Natural killer cell (primary cell): ENCODE results near the gene CHPF2. TPM values are rescaled to one million over a fixed set of nuclear protein-coding genes. Genes with fewer than 3 reads are reported as not detected.

Source experiments
- ATAC-seq, 3 donors: fragments of 150-1000 bp in 2 of 3; fragments of 200-7000 bp in 1 of 3; cut with Tn5 transposase; 1 replicate in 1 of 3; 2 replicates in 2 of 3; pipeline ENCODE4 v1.10.0; 2021; ENCODE audit warnings: mild to moderate bottlenecking in 2 of 3, moderate library complexity in 2 of 3
- DNase-seq, 2 donors: peaks; one replicate each; pipeline versions ENCODE4 v3.0.0 to v3.0.0-alpha.2; 2013 to 2021; ENCODE audit warnings: mixed read lengths in 1 of 2
- H3K27ac ChIP-seq: one replicate; pipeline ENCODE4 v1.5.1; 2013; ENCODE audit warnings: mild to moderate bottlenecking, low read length
- H3K27me3 ChIP-seq: one replicate; pipeline ENCODE4 v1.6.1; 2013; ENCODE audit warnings: low read length; ENCODE audit not compliant: control insufficient read depth, insufficient read depth
- H3K36me3 ChIP-seq: one replicate; pipeline ENCODE4 v1.6.1; 2013; ENCODE audit warnings: low read length; ENCODE audit not compliant: control insufficient read depth, insufficient read depth
- H3K4me1 ChIP-seq: one replicate; pipeline ENCODE4 v1.6.1; 2013; ENCODE audit warnings: low read length; ENCODE audit not compliant: control insufficient read depth, insufficient read depth
- H3K4me3 ChIP-seq: one replicate; pipeline ENCODE4 v1.5.1; 2013; ENCODE audit warnings: low read length
- H3K9me3 ChIP-seq: one replicate; pipeline ENCODE4 v1.6.1; 2013; ENCODE audit warnings: low read length; ENCODE audit not compliant: control insufficient read depth, insufficient read depth
- H3K27ac Mint-ChIP-seq, 2 donors: one replicate each; pipeline ENCODE4 v1.8.0; 2022; ENCODE audit warnings: mild to moderate bottlenecking in 2 of 2, mixed read lengths in 2 of 2, moderate library complexity in 1 of 2
- H3K27me3 Mint-ChIP-seq, 2 donors: one replicate each; pipeline ENCODE4 v1.8.0; 2022; ENCODE audit warnings: low read depth in 2 of 2, mixed read lengths in 2 of 2
- H3K36me3 Mint-ChIP-seq: one replicate; pipeline ENCODE4 v1.8.0; 2022; ENCODE audit warnings: mixed read lengths
- H3K4me1 Mint-ChIP-seq, 2 donors: one replicate each; pipeline ENCODE4 v1.8.0; 2022; ENCODE audit warnings: mixed read lengths in 2 of 2
- H3K4me3 Mint-ChIP-seq: one replicate; pipeline ENCODE4 v1.8.0; 2022; ENCODE audit warnings: mild to moderate bottlenecking, moderate library complexity, mixed read lengths
- H3K9me3 Mint-ChIP-seq, 2 donors: one replicate each; pipeline ENCODE4 v1.8.0; 2022; ENCODE audit warnings: mixed read lengths in 2 of 2
- WGBS: methylation state at CpG from one replicate; pipeline ENCODE4 v1.1.7; 2013; ENCODE audit warnings: missing lambda C conversion rate; ENCODE audit not compliant: insufficient coverage; 5-methylcytosine and 5-hydroxymethylcytosine counted together
- intact Hi-C: fragments of 100-400 bp; cut with micrococcal nuclease; formaldehyde crosslinking; loops from one replicate; pipeline ENCODE4 v1.14.2; 2022
- total RNA-seq, 4 donors: library from RNA; stranded (reverse); fragments of 120-200 nt in 1 of 4; gene quantifications; one replicate each; pipeline versions ENCODE4 v1.2.3 to v1.2.4, GENCODE V29; 2013 to 2022
- TF ChIP-seq, protein P1 (sequence below): fragments of 200-600 bp; IDR thresholded peaks from one replicate; pipeline ENCODE4 v1.8.0; 2022; ENCODE audit warnings: antibody characterized with exemption

The CHPF2 gene
- total RNA-seq, 3 donors from 2014 or later (not counting 1 experiment from before 2014, with no cell fraction given) = 47.0 to 51.6 (median 48.6) TPM

DNA sequence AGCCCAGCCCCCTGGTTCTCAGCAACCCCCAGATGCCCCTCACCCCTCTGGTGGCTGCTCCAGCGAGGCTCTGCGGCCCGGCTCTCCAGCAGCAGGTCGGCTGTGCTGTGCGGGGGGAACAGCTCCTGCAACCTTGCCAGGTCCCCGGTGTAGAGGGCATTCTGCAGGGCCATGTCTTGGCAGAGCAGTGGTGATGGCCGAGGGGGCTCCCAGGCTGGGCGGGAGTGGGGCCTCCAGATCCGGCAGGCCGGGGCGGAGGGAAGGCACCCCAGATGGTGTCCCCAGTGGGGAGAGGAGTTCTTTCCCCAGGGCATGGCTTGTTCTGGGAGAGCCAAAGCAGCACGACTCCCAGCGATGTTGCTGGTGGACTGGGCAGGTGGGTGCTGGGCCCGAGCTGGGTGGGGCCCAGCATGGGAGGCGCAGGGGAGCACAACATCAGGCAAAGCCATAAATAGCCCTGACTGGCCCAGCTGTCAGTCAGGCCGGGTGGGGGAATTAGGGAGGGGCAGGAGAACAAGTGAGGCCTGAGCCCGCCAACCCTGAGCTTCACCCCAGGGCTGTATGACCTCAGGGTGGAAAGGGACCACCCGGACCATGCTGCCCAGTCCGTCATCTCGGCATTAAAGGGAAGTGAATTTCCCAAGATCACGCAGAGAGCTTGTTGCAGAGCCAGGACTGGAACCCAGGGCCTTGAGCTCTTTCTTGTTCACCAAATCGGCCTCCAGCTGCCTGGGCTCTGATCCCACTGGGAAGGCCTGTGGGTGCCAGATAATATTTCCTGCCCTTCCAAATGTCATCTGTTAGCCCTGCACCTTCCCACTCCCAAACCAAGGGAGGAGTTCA, 44.7 kb upstream of the CHPF2 start:
- WGBS = 86% methylated on average over 22 of the region's 22 CpGs

GRCh38 chr7:151188252-151188542, 44.1 kb upstream of the CHPF2 start:
- Histone ChIP-seq H3K9me3 (no peaks in the 10 kb centered on the region), H3K4me1 (no peaks in the 10 kb centered on the region), H3K27me3 (no peaks in the 10 kb centered on the region), H3K27ac (no peak overlapping the region), H3K4me3 (no peak overlapping the region), H3K36me3 (no peaks in the 10 kb centered on the region)
- H3K4me3 Mint-ChIP-seq = no peak overlapping the region
- TF ChIP-seq, protein P1, sequence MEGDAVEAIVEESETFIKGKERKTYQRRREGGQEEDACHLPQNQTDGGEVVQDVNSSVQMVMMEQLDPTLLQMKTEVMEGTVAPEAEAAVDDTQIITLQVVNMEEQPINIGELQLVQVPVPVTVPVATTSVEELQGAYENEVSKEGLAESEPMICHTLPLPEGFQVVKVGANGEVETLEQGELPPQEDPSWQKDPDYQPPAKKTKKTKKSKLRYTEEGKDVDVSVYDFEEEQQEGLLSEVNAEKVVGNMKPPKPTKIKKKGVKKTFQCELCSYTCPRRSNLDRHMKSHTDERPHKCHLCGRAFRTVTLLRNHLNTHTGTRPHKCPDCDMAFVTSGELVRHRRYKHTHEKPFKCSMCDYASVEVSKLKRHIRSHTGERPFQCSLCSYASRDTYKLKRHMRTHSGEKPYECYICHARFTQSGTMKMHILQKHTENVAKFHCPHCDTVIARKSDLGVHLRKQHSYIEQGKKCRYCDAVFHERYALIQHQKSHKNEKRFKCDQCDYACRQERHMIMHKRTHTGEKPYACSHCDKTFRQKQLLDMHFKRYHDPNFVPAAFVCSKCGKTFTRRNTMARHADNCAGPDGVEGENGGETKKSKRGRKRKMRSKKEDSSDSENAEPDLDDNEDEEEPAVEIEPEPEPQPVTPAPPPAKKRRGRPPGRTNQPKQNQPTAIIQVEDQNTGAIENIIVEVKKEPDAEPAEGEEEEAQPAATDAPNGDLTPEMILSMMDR = no peak
- H3K36me3 Mint-ChIP-seq = no peaks in the 10 kb centered on the region
- intact Hi-C loops = no loop called here
- no peaks in the 10 kb centered on the region for H3K4me1 Mint-ChIP-seq
- no peak for DNase-seq
- no peak overlapping the region for H3K27ac Mint-ChIP-seq
- H3K27me3 Mint-ChIP-seq = peaks cover 0 to 4% of the 10 kb centered on the region in 2 donors
- H3K9me3 Mint-ChIP-seq = no peaks in the 10 kb centered on the region
- ATAC-seq = no peak
- WGBS = 27% methylated on average over 5 of the region's 5 CpGs

More for the DNA sequence above, 44.7 kb upstream of the CHPF2 start:
- peaks cover 0 to 4% of the 10 kb centered on the region in 2 donors for H3K27me3 Mint-ChIP-seq
- no peaks in the 10 kb centered on the region for H3K9me3 Mint-ChIP-seq
- Histone ChIP-seq H3K4me3 (no peak overlapping the region), H3K27me3 (no peaks in the 10 kb centered on the region), H3K9me3 (no peaks in the 10 kb centered on the region), H3K27ac (no peak overlapping the region), H3K4me1 (no peaks in the 10 kb centered on the region), H3K36me3 (no peaks in the 10 kb centered on the region)
- ATAC-seq = no peak
- H3K4me3 Mint-ChIP-seq = no peak overlapping the region
- TF ChIP-seq, protein P1 = no peak
- intact Hi-C loops = no loop called here
- H3K27ac Mint-ChIP-seq = no peak overlapping the region
- no peak for DNase-seq
- no peaks in the 10 kb centered on the region for H3K36me3 Mint-ChIP-seq
- H3K4me1 Mint-ChIP-seq = no peaks in the 10 kb centered on the region

- ATAC-seq (no peak), DNase-seq (no peak)
- Histone ChIP-seq H3K27me3 (no peaks in the 10 kb centered on the region), H3K36me3 (no peaks in the 10 kb centered on the region), H3K4me3 (no peak overlapping the region), H3K4me1 (no peaks in the 10 kb centered on the region), H3K27ac (no peak overlapping the region), H3K9me3 (no peaks in the 10 kb centered on the region)
- Mint-ChIP-seq H3K27ac (no peak overlapping the region), H3K9me3 (no peaks in the 10 kb centered on the region), H3K4me1 (no peaks in the 10 kb centered on the region), H3K36me3 (no peaks in the 10 kb centered on the region), H3K27me3 (peaks cover 0 to 4% of the 10 kb centered on the region in 2 donors), H3K4me3 (no peak overlapping the region)
- TF ChIP-seq, protein P1 = no peak
- 90% methylated on average over 2 of the region's 4 CpGs for WGBS
- intact Hi-C loops = no loop called here
Measured at GRCh38 chr7:151189038-151189437, 43.2 kb upstream of the CHPF2 start.

GRCh38 chr7:151191544-151191943, 40.7 kb upstream of the CHPF2 start:
- Histone ChIP-seq H3K36me3 (no peaks in the 10 kb centered on the region), H3K27ac (no peak overlapping the region), H3K4me1 (peaks cover 6% of the 10 kb centered on the region), H3K9me3 (no peaks in the 10 kb centered on the region), H3K27me3 (no peaks in the 10 kb centered on the region), H3K4me3 (no peak overlapping the region)
- DNase-seq (no peak), ATAC-seq (no peak)
- Mint-ChIP-seq H3K36me3 (no peaks in the 10 kb centered on the region), H3K9me3 (no peaks in the 10 kb centered on the region), H3K4me1 (no peaks in the 10 kb centered on the region), H3K4me3 (no peak overlapping the region), H3K27ac (no peak overlapping the region), H3K27me3 (peaks cover 6 to 9% of the 10 kb centered on the region in 2 donors)
- 94% methylated on average over 12 of the region's 12 CpGs for WGBS
- TF ChIP-seq, protein P1 = no peak
- intact Hi-C loops = no loop called here
